Brain microvascular endothelial cell (primary cell): ENCODE data around the gene IL25.
"Not testable (repeated sequence)": the region's sequence is repeated elsewhere in the genome, so short reads cannot be mapped to it uniquely, and the experiment has no call there.

Experiments used
- DNase-seq: peaks from one replicate; pipeline ENCODE4 v3.0.0-alpha.2; 2020
- H3K27ac ChIP-seq: fragments of 250-450 bp; sonication (Bioruptor Pico); 2 replicates; pipeline ENCODE4 v1.5.1; 2020; ENCODE audit warnings: mild to moderate bottlenecking, moderate library complexity
- H3K27me3 ChIP-seq: fragments of 250-450 bp; sonication (Bioruptor Pico); replicated peaks from 2 replicates; pipeline ENCODE4 v1.5.1; 2020; ENCODE audit warnings: mild to moderate bottlenecking
- H3K36me3 ChIP-seq: fragments of 250-450 bp; sonication (Bioruptor Pico); replicated peaks from 2 replicates; pipeline ENCODE4 v1.5.1; 2020; ENCODE audit warnings: mild to moderate bottlenecking
- H3K4me3 ChIP-seq: 2 replicates; pipeline ENCODE4 v1.5.1; 2011; ENCODE audit warnings: low read depth, mild to moderate bottlenecking, control low read depth, low read length, moderate library complexity
- in situ Hi-C: cut with HindIII; loops from 2 replicates; pipeline ENCODE4 v1.10.0; 2017; ENCODE audit warnings: low sequenced_read_pairs, low pct_ligation_motif_present
- TF ChIP-seq, protein P1 (sequence below): IDR thresholded peaks from 2 replicates; pipeline ENCODE4 v1.5.1; 2011; ENCODE audit warnings: low read depth, mild to moderate bottlenecking, moderate library complexity, low read length, control low read depth, inconsistent platforms; ENCODE audit errors: missing control alignments

IL25 gene

DNA sequence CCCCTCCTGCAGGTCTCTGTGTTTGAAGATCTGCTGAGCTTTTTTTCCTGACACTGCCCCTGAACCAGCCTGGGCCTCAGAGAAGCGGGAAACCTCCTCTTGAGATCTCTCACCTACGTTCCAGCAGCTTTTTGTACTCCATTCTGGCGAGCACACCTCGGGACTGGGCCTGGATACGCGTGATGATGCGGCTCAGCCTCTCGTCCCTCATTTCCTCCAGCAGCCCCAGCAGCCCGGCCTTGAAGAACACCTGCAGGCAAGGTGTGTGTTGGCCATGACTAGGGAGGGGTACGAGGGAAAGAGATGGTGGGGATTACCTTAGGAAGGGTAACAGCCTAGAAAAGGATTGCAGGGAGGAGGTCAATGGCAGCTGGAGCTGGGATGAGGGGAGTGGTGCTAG, 52.6 kb downstream of the IL25 start:
- no peak for DNase-seq
- Histone ChIP-seq H3K4me3 (no peak overlapping the region), H3K36me3 (no peaks in the 10 kb centered on the region), H3K27me3 (no peaks in the 10 kb centered on the region), H3K27ac (no peak overlapping the region)
- in situ Hi-C loops: no loop called here
- TF ChIP-seq, protein P1, sequence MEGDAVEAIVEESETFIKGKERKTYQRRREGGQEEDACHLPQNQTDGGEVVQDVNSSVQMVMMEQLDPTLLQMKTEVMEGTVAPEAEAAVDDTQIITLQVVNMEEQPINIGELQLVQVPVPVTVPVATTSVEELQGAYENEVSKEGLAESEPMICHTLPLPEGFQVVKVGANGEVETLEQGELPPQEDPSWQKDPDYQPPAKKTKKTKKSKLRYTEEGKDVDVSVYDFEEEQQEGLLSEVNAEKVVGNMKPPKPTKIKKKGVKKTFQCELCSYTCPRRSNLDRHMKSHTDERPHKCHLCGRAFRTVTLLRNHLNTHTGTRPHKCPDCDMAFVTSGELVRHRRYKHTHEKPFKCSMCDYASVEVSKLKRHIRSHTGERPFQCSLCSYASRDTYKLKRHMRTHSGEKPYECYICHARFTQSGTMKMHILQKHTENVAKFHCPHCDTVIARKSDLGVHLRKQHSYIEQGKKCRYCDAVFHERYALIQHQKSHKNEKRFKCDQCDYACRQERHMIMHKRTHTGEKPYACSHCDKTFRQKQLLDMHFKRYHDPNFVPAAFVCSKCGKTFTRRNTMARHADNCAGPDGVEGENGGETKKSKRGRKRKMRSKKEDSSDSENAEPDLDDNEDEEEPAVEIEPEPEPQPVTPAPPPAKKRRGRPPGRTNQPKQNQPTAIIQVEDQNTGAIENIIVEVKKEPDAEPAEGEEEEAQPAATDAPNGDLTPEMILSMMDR: no peak

GRCh38 chr14:23425798-23426197, 53.2 kb downstream of the IL25 start:
- H3K27ac ChIP-seq, in situ Hi-C loops, H3K27me3 ChIP-seq, DNase-seq, H3K36me3 ChIP-seq, H3K4me3 ChIP-seq: not testable (repeated sequence)
